Skeletal muscle tissue (tissue), 4 donors: ENCODE measurements around the gene PROB1. TPM values are rescaled to one million over a fixed set of nuclear protein-coding genes. Genes with fewer than 3 reads are reported as not detected.

Source experiments
- H3K27ac ChIP-seq: one replicate; pipeline ENCODE4 v1.7.0; 2013; ENCODE audit warnings: mild to moderate bottlenecking, low read depth, low read length, inconsistent platforms
- H3K27me3 ChIP-seq, 3 donors: one replicate each; pipeline ENCODE4 v1.7.0; 2013; ENCODE audit warnings: low read length in 3 of 3; ENCODE audit not compliant: control insufficient read depth in 3 of 3, insufficient read depth in 3 of 3
- H3K36me3 ChIP-seq, 3 donors: one replicate each; pipeline ENCODE4 v1.7.0; 2013; ENCODE audit warnings: low read length in 3 of 3; ENCODE audit not compliant: control insufficient read depth in 3 of 3, insufficient read depth in 3 of 3
- H3K4me1 ChIP-seq, 3 donors: one replicate each; pipeline ENCODE4 v1.7.0; 2013; ENCODE audit warnings: low read length in 3 of 3, mild to moderate bottlenecking in 3 of 3; ENCODE audit not compliant: control insufficient read depth in 3 of 3, insufficient read depth in 3 of 3
- H3K4me3 ChIP-seq, 3 donors: one replicate each; pipeline ENCODE4 v1.7.0; 2013; ENCODE audit warnings: low read length in 3 of 3
- H3K9ac ChIP-seq, 3 donors: one replicate each; pipeline ENCODE4 v1.7.0; 2013; ENCODE audit warnings: low read length in 3 of 3, mild to moderate bottlenecking in 3 of 3, moderate library complexity in 2 of 3, low read depth in 1 of 3
- H3K9me3 ChIP-seq, 3 donors: one replicate each; pipeline ENCODE4 v1.7.0; 2013; ENCODE audit warnings: low read length in 3 of 3; ENCODE audit not compliant: control insufficient read depth in 3 of 3
- total RNA-seq: library from RNA; depleted of rRNA; stranded (reverse); fragments of >200 nt; gene quantifications from one replicate; pipeline ENCODE4 v1.2.3, GENCODE V29; 2014
- donor health status: Osteomylitis.

PROB1 gene
- total RNA-seq, 1 donor from 2014 or later = 23.5 TPM

DNA sequence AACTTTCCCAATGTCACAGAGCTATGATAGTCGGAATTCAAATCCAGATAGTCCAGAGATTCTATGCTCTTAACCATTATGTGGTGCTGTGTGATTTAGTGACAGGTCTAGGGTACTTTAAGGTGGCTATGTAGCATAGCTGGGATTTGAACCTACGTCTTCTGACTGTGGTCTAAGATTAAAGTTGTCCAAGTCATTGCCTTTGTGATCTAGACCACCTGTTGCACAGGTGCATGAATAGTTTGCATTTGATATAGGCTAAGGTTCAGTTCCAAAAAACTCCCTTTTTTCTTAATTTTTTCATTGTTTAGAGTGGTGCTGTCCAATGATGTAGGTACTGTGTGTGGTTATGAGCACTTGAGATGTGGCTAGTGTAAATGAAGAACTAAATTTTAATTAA is 50.7 kb downstream of the PROB1 start:
- Histone ChIP-seq H3K27me3 (no peaks in the 10 kb centered on the region), H3K36me3 (peaks cover 0 to 2% (median 0%) of the 10 kb centered on the region in 3 donors), H3K4me3 (peak overlapping the region in 1 of 3 donors; percentile 23), H3K4me1 (peaks cover 18 to 31% (median 21%) of the 10 kb centered on the region in 3 donors), H3K27ac (no peak overlapping the region), H3K9ac (no peak overlapping the region), H3K9me3 (no peaks in the 10 kb centered on the region)

DNA sequence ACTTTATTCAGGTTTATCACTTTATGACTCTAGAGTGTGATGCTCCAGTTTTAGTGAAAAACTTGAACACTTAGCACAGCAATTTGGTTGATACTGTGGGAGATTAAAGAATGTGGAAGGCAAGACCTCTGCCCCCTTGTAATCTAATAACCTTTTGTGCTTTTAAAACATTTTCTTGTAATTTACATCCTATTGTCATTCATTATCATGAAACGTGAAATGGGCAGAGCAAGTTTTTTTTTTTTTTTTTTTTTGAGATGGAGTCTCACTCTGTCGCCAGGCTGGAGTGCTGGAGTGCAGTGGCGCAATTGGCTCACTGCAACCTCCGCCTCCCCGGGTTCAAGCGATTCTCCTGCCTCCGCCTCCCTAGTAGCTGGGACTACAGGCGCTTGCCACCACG is 51.4 kb downstream of the PROB1 start:
- peak overlapping the region in 2 of 3 donors; percentile 100 for H3K9ac ChIP-seq
- peaks cover 18 to 31% (median 21%) of the 10 kb centered on the region in 3 donors for H3K4me1 ChIP-seq

DNA sequence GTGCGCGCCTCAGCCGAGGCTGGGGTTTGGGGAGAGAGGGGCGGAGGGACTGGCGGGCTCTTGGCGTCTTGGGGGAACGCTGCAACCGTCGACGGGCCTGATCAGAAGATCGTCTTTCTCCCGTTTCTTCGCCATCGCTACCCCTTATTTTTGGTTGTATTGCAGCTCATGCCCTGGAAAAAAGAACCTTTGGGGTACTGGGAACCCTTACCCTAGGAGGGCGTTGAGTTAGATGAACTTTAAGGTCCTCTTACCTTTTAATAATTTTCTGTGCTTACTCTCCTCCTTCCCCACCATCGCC is 52.5 kb downstream of the PROB1 start:
- peaks cover 18 to 29% (median 21%) of the 10 kb centered on the region in 3 donors for H3K4me1 ChIP-seq
- H3K36me3 ChIP-seq = peaks cover 0 to 2% (median 0%) of the 10 kb centered on the region in 3 donors
- peak overlapping the region; percentile 100 for H3K9ac ChIP-seq
- H3K4me3 ChIP-seq = peak overlapping the region; percentile 98 to 100 (median 99)
- H3K27me3 ChIP-seq = no peaks in the 10 kb centered on the region
- no peaks in the 10 kb centered on the region for H3K9me3 ChIP-seq
- peak overlapping the region; percentile 100 for H3K27ac ChIP-seq

More for the DNA sequence above, 51.4 kb downstream of the PROB1 start:
- Histone ChIP-seq H3K9me3 (no peaks in the 10 kb centered on the region), H3K27me3 (no peaks in the 10 kb centered on the region), H3K36me3 (peaks cover 0 to 2% (median 0%) of the 10 kb centered on the region in 3 donors), H3K27ac (no peak overlapping the region), H3K4me3 (peak overlapping the region; percentile 17 to 100 (median 98))

DNA sequence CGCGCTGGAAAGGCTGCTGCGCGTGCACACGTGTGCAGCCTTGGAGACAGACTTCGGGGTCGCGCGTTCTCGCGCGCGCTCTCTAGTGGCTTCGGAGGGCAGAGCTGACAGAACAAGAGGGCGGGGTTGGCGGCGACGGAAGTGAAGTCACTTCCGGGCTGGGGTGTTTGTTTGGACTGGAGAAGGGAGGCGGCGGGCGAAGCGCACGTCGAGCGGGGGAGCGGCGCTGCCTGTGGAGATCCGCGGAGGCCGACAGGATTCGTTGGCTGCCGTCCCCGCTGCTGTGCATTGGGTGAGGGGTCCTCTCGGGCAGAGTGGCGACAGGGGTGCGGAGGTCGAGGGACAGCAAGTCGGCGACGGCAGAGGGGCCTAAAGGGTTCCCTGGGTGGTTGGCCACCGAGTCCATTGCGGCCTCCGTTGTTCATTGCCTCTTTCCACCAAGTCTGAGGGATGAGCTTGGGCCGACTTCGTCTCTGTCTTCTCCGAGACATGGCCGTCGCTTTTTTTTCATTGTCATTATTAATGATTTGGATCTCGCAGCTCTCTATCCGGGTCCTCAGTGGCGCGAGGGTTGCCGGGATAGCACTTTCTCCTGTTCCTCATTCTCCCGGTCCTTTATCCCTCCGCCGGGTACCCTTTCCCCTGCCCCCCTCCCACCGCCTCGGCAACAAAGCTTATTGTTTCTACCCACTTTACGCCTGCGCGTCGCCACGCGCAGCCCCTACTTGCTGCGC is 53.0 kb downstream of the PROB1 start, which contains the start of gene PAIP2:
TSS of gene PAIP2 (plus strand) at position 166 of the 734 bp plus-strand sequence. CDS start 21,931 bp downstream, outside the sequence.
- H3K4me3 ChIP-seq = peak within 1 kb of the TSS; percentile 98 to 100 (median 99)
- H3K27ac ChIP-seq = peak within 1 kb of the TSS; percentile 100
- no peaks in the 10 kb centered on the region for H3K27me3 ChIP-seq
- H3K9ac ChIP-seq = peak within 1 kb of the TSS; percentile 100
- H3K4me1 ChIP-seq = peaks cover 18 to 29% (median 21%) of the 10 kb centered on the region in 3 donors
- peaks cover 0 to 2% (median 0%) of the 10 kb centered on the region in 3 donors for H3K36me3 ChIP-seq
- H3K9me3 ChIP-seq = no peaks in the 10 kb centered on the region

DNA sequence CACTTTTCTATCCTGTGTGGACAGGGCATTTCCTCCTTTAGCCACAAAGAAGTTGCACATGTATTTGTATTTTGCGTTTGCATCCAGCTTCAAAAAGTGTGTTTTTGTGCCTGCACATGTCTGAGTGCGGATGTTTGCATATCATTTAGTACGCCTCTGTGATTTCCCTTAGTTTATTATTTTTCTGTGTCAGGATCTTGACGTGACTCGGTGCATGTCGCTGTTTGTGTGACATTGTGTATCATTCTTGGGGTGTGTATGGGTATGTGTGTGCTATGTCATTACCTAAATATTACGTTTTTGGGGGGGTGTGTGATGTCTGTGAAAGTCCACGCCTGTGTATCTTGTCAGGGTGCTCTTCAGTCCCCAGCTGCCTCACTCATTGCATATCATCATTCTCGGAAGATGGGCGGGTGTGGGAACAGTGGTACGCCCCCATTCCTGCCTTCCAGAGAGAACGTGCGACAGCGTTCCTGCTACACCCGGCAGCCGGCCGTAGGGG is 53.7 kb downstream of the PROB1 start:
- Histone ChIP-seq H3K27ac (peak overlapping the region; percentile 100), H3K4me1 (peaks cover 18 to 29% (median 21%) of the 10 kb centered on the region in 3 donors), H3K4me3 (peak overlapping the region; percentile 98 to 100 (median 99)), H3K36me3 (peaks cover 0 to 2% (median 0%) of the 10 kb centered on the region in 3 donors), H3K9ac (peak overlapping the region; percentile 100), H3K27me3 (no peaks in the 10 kb centered on the region), H3K9me3 (no peaks in the 10 kb centered on the region)

Other genes starting within 250 kb of the PROB1 start
- 26.1 TPM for gene SIL1, start 196.7 kb downstream of the PROB1 start, total RNA-seq
- 169 TPM for gene MATR3, start 101.4 kb downstream of the PROB1 start, total RNA-seq
- 86.6 TPM for gene PAIP2, start 53.2 kb downstream of the PROB1 start, total RNA-seq
- gene SLC23A1, start 11.8 kb downstream of the PROB1 start, total RNA-seq = not detected
- 0.52 TPM for gene MZB1, start 5.2 kb downstream of the PROB1 start, total RNA-seq
- gene SPATA24, start 9.0 kb upstream of the PROB1 start, total RNA-seq = 12.0 TPM
- gene DNAJC18, start 44.4 kb upstream of the PROB1 start, total RNA-seq = 16.2 TPM
- 17.2 TPM for gene ECSCR, start 67.6 kb upstream of the PROB1 start, total RNA-seq
- gene SMIM33, start 75.9 kb upstream of the PROB1 start, total RNA-seq = not detected
- 14.6 TPM for gene STING1, start 87.7 kb upstream of the PROB1 start, total RNA-seq
- gene UBE2D2, start 166.2 kb upstream of the PROB1 start, total RNA-seq = 81.9 TPM